HepG2 (cell line): ENCODE results near the gene BDNF. TPM values are rescaled to one million over a fixed set of nuclear protein-coding genes. Genes with fewer than 3 reads are reported as not detected.
A peak's percentile ranks its signal among the peaks of the same experiment; 100 is the strongest.

ENCODE experiments used
- ATAC-seq: fragments of 200-7000 bp; cut with Tn5 transposase; 3 replicates; pipeline ENCODE4 v1.9.1; 2020; ENCODE audit warnings: mild to moderate bottlenecking, moderate library complexity
- Bru-seq: library from RNA; stranded (reverse); fragments of 400-500 nt; gene quantifications from one replicate; lab custom pipeline; 2021; lab: Mats Ljungman, UMichigan
- BruChase-seq, 2 experiments: library from RNA; stranded (reverse); fragments of 400-500 nt; gene quantifications; one replicate each; lab custom pipeline; 2021; lab: Mats Ljungman, UMichigan
- BruUV-seq: library from RNA; stranded (reverse); fragments of 400-500 nt; replicated peaks from 2 replicates; lab custom pipeline; 2021; lab: Mats Ljungman, UMichigan
- CTCF ChIA-PET: fragments of 300-600 bp; formaldehyde crosslinking; extraction: SDS; loops from one replicate; lab custom pipeline; 2021; ENCODE audit warnings: low total read pairs, inconsistent platforms, low intra/inter-chr PET ratio; lab: Yijun Ruan, JAX
- POLR2A ChIA-PET: fragments of 350-600 bp; sonication (Branson Sonifier 250); formaldehyde crosslinking; loops from one replicate; lab custom pipeline; 2020; ENCODE audit warnings: antibody characterized with exemption, inconsistent platforms; lab: Yijun Ruan, JAX
- DNase-seq: peaks from one replicate; pipeline ENCODE4 v3.0.0-alpha.2; 2015; ENCODE audit warnings: low spot score
- FAIRE-seq: peaks from 3 replicates; lab custom pipeline; 2011; peaks lifted over from hg19 to GRCh38; lab: Jason Lieb, UNC
- H2AFZ ChIP-seq: one replicate; pipeline ENCODE4 v1.6.1; 2011; ENCODE audit warnings: low read length, inconsistent platforms
- H3K27ac ChIP-seq: fragments of 300-600 bp; 3 replicates; pipeline ENCODE4 v1.8.0; 2011; ENCODE audit warnings: mixed run types, mild to moderate bottlenecking, mixed read lengths, low read length, inconsistent platforms; ENCODE audit not compliant: insufficient read depth; ENCODE audit errors: extremely low read length
- H3K27me3 ChIP-seq, 2 experiments: fragments of 200-600 bp in 1 of 2; 2 replicates in 1 of 2; 3 replicates in 1 of 2; pipeline versions ENCODE4 v1.6.0 to v1.8.0; 2011; ENCODE audit warnings: low read length in 2 of 2, mild to moderate bottlenecking in 2 of 2, moderate library complexity in 2 of 2, inconsistent platforms in 1 of 2; ENCODE audit not compliant: insufficient read depth in 2 of 2, control insufficient read depth in 1 of 2
- H3K36me3 ChIP-seq, 2 experiments: fragments of 200-600 bp in 1 of 2; replicated peaks in 1 of 2; 2 replicates in 1 of 2; 3 replicates in 1 of 2; pipeline versions ENCODE4 v1.5.1 to v1.8.0; 2011; ENCODE audit warnings: low read length in 2 of 2, inconsistent platforms in 1 of 2; ENCODE audit not compliant: insufficient read depth in 2 of 2, control insufficient read depth in 1 of 2
- H3K4me1 ChIP-seq: 2 replicates; pipeline ENCODE4 v1.5.1; 2012; ENCODE audit warnings: low read length, inconsistent platforms; ENCODE audit not compliant: insufficient read depth
- H3K4me2 ChIP-seq: 2 replicates; pipeline ENCODE4 v1.6.0; 2011; ENCODE audit warnings: low read depth, low read length, inconsistent platforms
- H3K4me3 ChIP-seq, 3 experiments: fragments of 200-600 bp in 1 of 3; sonication (generic), shearing (Covaris generic) in 1 of 3; replicated peaks in 1 of 3; 2 replicates each; pipeline ENCODE4 v1.5.1; 2011 to 2016; ENCODE audit warnings: low read length in 3 of 3, inconsistent platforms in 2 of 3, low read depth in 2 of 3, mild to moderate bottlenecking in 2 of 3, control low read depth in 1 of 3, mixed read lengths in 1 of 3; ENCODE audit not compliant: insufficient read depth in 1 of 3
- H3K79me2 ChIP-seq: one replicate; pipeline ENCODE4 v1.6.1; 2011; ENCODE audit warnings: low read length, inconsistent platforms; ENCODE audit not compliant: insufficient read depth
- H3K9ac ChIP-seq: 2 replicates; pipeline ENCODE4 v1.6.0; 2011; ENCODE audit warnings: mild to moderate bottlenecking, low read depth, low read length, inconsistent platforms; ENCODE audit not compliant: insufficient read depth
- H3K9me3 ChIP-seq: 2 replicates; pipeline ENCODE4 v1.5.1; 2012; ENCODE audit warnings: mild to moderate bottlenecking, low read length
- H4K20me1 ChIP-seq: 2 replicates; pipeline ENCODE4 v1.6.0; 2011; ENCODE audit warnings: inconsistent platforms, mild to moderate bottlenecking, low read length, moderate library complexity; ENCODE audit not compliant: insufficient read depth
- DPF2 ChIP-seq: sonication (generic); formaldehyde crosslinking; IDR thresholded peaks from 2 replicates; pipeline ENCODE4 v1.4.0; 2020; ENCODE audit warnings: mild to moderate bottlenecking, low read depth, missing genetic modification reagents, borderline replicate concordance
- HNRNPLL ChIP-seq: fragments of 200-400 bp; formaldehyde crosslinking; IDR thresholded peaks from 2 replicates; pipeline ENCODE4 v1.6.1; 2017; ENCODE audit warnings: mild to moderate bottlenecking, low read depth, low read length; ENCODE audit not compliant: poor library complexity, severe bottlenecking
- IRF2 ChIP-seq: IDR thresholded peaks from 2 replicates; pipeline ENCODE4 v1.6.1; 2018; ENCODE audit warnings: missing genetic modification reagents, missing compliant biosample characterization
- IRX3 ChIP-seq: sonication (generic); formaldehyde crosslinking; IDR thresholded peaks from 2 replicates; pipeline ENCODE4 v1.8.1; 2023; ENCODE audit warnings: mild to moderate bottlenecking, low read depth, missing genetic modification reagents, borderline replicate concordance
- MAZ ChIP-seq, 2 experiments: sonication (generic) in 1 of 2; formaldehyde crosslinking in 1 of 2; IDR thresholded peaks; 2 replicates each; pipeline versions ENCODE4 v1.5.0 to v1.6.1; 2012 to 2020; ENCODE audit warnings: low read depth in 2 of 2, mild to moderate bottlenecking in 2 of 2, borderline replicate concordance in 1 of 2, improper control_type of control experiment in 1 of 2, low read length in 1 of 2, missing genetic modification reagents in 1 of 2, moderate library complexity in 1 of 2
- MYNN ChIP-seq: sonication (generic); formaldehyde crosslinking; IDR thresholded peaks from 2 replicates; pipeline ENCODE4 v1.4.0; 2020; ENCODE audit warnings: mild to moderate bottlenecking, low read depth, missing genetic modification reagents
- NONO ChIP-seq, 2 experiments: fragments of 450-650 bp in 1 of 2; sonication (generic) in 1 of 2; formaldehyde crosslinking in 1 of 2; IDR thresholded peaks in 1 of 2; conservative IDR thresholded peaks in 1 of 2; 2 replicates each; pipeline versions ENCODE4 v1.6.1 to v1.8.0; 2017 to 2022; ENCODE audit warnings: mild to moderate bottlenecking in 1 of 2, missing genetic modification reagents in 1 of 2, moderate library complexity in 1 of 2
- PRPF4 ChIP-seq: fragments of 200-400 bp; formaldehyde crosslinking; IDR thresholded peaks from 2 replicates; pipeline ENCODE4 v1.6.1; 2016; ENCODE audit warnings: low read length, low read depth; ENCODE audit not compliant: poor library complexity, severe bottlenecking
- SNRNP70 ChIP-seq: fragments of 200-400 bp; formaldehyde crosslinking; IDR thresholded peaks from 2 replicates; pipeline ENCODE4 v1.6.1; 2017; ENCODE audit warnings: mild to moderate bottlenecking, low read depth, low read length, moderate library complexity
- TCF7 ChIP-seq: sonication (generic); IDR thresholded peaks from 2 replicates; pipeline ENCODE4 v1.6.1; 2016; ENCODE audit warnings: antibody characterized with exemption, low read depth
- ZNF10 ChIP-seq: sonication (generic); formaldehyde crosslinking; IDR thresholded peaks from 2 replicates; pipeline ENCODE4 v1.4.0; 2020; ENCODE audit warnings: mild to moderate bottlenecking, low read depth, missing genetic modification reagents, borderline replicate concordance
- ZNF251 ChIP-seq: sonication (generic); formaldehyde crosslinking; IDR thresholded peaks from 2 replicates; pipeline ENCODE4 v1.9.0; 2021; ENCODE audit warnings: mild to moderate bottlenecking, missing genetic modification reagents
- ZNF605 ChIP-seq: sonication (generic); formaldehyde crosslinking; IDR thresholded peaks from 2 replicates; pipeline ENCODE4 v1.8.0; 2022; ENCODE audit warnings: mild to moderate bottlenecking, missing genetic modification reagents
- ZNF777 ChIP-seq: sonication (generic); formaldehyde crosslinking; IDR thresholded peaks from 2 replicates; pipeline ENCODE4 v1.4.0; 2020; ENCODE audit warnings: missing genetic modification reagents
- ZNF800 ChIP-seq: sonication (generic); formaldehyde crosslinking; IDR thresholded peaks from 2 replicates; pipeline ENCODE4 v1.4.0; 2020; ENCODE audit warnings: missing genetic modification reagents
- ZSCAN12 ChIP-seq: sonication (generic); formaldehyde crosslinking; IDR thresholded peaks from 2 replicates; pipeline ENCODE4 v1.9.0; 2021; ENCODE audit warnings: mild to moderate bottlenecking, missing genetic modification reagents
- WGBS: methylation state at CpG from one replicate; pipeline ENCODE4 v1.1.6; 2017; ENCODE audit warnings: low lambda C conversion rate; 5-methylcytosine and 5-hydroxymethylcytosine counted together
- in situ Hi-C: cut with HindIII; loops from 2 replicates; pipeline ENCODE4 v1.10.0; 2017; ENCODE audit warnings: low pct_unique_long_range_greater_than_20kb; ENCODE audit not compliant: extremely low pct_ligation_motif_present
- intact Hi-C: fragments of 100-400 bp; cut with micrococcal nuclease; formaldehyde crosslinking; loops from one replicate; pipeline ENCODE4 v1.10.0; 2022; ENCODE audit not compliant: unreplicated experiment
- long read RNA-seq, 2 experiments: library from RNA in 1 of 2; library from polyadenylated mRNA in 1 of 2; stranded (forward) in 1 of 2; unstranded in 1 of 2; transcript quantifications; one replicate each; pipeline ENCODE4 v2.0.0, GENCODE V29; 2019 to 2022
- polyA minus RNA-seq, 3 experiments: library from RNA; depleted of rRNA, polyadenylated mRNA; stranded (reverse); fragments of >200 nt; gene quantifications; 2 replicates each; pipeline ENCODE4 v1.2.3, GENCODE V29; 2011; ENCODE audit warnings: low replicate concordance in 1 of 3
- polyA plus RNA-seq, 8 experiments: library from polyadenylated mRNA; depleted of rRNA in 3 of 8; stranded (reverse) in 7 of 8; unstranded in 1 of 8; fragments of >200 nt; fragmentation: Illumina TruSeq in 4 of 8; extraction: Trizol in 4 of 8; gene quantifications; 2 replicates each; pipeline versions ENCODE4 v1.2.1 to v1.2.3, GENCODE V29; 2011 to 2016; ENCODE audit warnings: low read depth in 4 of 8, missing spikeins in 1 of 8, mixed read lengths in 1 of 8; ENCODE audit not compliant: insufficient read depth in 1 of 8
- total RNA-seq, 5 experiments: library from RNA; depleted of rRNA; stranded (reverse); fragments of >200 nt; fragmentation: Illumina TruSeq; extraction: Trizol; gene quantifications; 2 replicates each; pipeline ENCODE4 v1.2.3, GENCODE V29; 2016; ENCODE audit warnings: low read depth in 1 of 5

Gene BDNF
- total RNA-seq (2016; rRNA removed; fragmentation: Illumina TruSeq; extraction: Trizol) (0.02 TPM in 1 of 2 replicates, not detected in the other), polyA plus RNA-seq (2011; rRNA removed) (not detected in 2 replicates), polyA minus RNA-seq (2011; rRNA and poly(A)+ RNA removed; ENCODE audit: low replicate concordance) (0.75 TPM in 1 of 2 replicates, not detected in the other), Bru-seq, nascent RNA (percentile 6 among the genes with signal in this experiment), BruChase-seq, experiment 1, labeled RNA remaining after a 6-hour chase (not detected), BruChase-seq, experiment 2, labeled RNA remaining after a 2-hour chase (percentile 7 among the genes with signal in this experiment)
- total RNA-seq (2016; cell fraction: cytosol; rRNA removed; fragmentation: Illumina TruSeq; extraction: Trizol; ENCODE audit: low read depth) = not detected in 2 replicates
- not detected in 2 replicates for total RNA-seq (2016; cell fraction: insoluble cytoplasmic fraction; rRNA removed; fragmentation: Illumina TruSeq; extraction: Trizol)
- not detected in 2 replicates for total RNA-seq (2016; cell fraction: membrane; rRNA removed; fragmentation: Illumina TruSeq; extraction: Trizol)
- not detected in 2 replicates for total RNA-seq (2016; cell fraction: nucleus; rRNA removed; fragmentation: Illumina TruSeq; extraction: Trizol)
- polyA plus RNA-seq (2011; cell fraction: cytosol; rRNA removed) = not detected in 2 replicates
- not detected in 2 replicates for polyA plus RNA-seq (2011; cell fraction: nucleus; rRNA removed)
- not detected in 2 replicates for polyA plus RNA-seq (2012)
- not detected in 2 replicates for polyA plus RNA-seq (2016; cell fraction: cytosol; fragmentation: Illumina TruSeq; extraction: Trizol; ENCODE audit: low read depth)
- not detected in 2 replicates for polyA plus RNA-seq (2016; cell fraction: insoluble cytoplasmic fraction; fragmentation: Illumina TruSeq; extraction: Trizol; ENCODE audit: low read depth)
- polyA plus RNA-seq (2016; cell fraction: membrane; fragmentation: Illumina TruSeq; extraction: Trizol; ENCODE audit: low read depth) = not detected in 2 replicates
- not detected in 2 replicates for polyA plus RNA-seq (2016; cell fraction: nucleus; fragmentation: Illumina TruSeq; extraction: Trizol; ENCODE audit: insufficient read depth, low read depth)
- not detected in 2 replicates for polyA minus RNA-seq (2011; cell fraction: cytosol; rRNA and poly(A)+ RNA removed)
- not detected in 2 replicates for polyA minus RNA-seq (2011; cell fraction: nucleus; rRNA and poly(A)+ RNA removed)
- long read RNA-seq, experiment 1 = 0 reads
- long read RNA-seq, experiment 2 = 0 reads

GRCh38 chr11:27700351-27701301 lies at the start of gene BDNF:
Gene BDNF (minus strand): TSS chr11:27700455. CDS start chr11:27658564, 41,891 bp downstream.
- Histone ChIP-seq H3K4me3 (peak within 1 kb of the TSS; percentile 34 to 66 (median 51)), H3K36me3 (no peaks in the 10 kb centered on the region), H3K4me2 (peak within 1 kb of the TSS; percentile 66), H3K9ac (no peak within 1 kb of the TSS), H3K27ac (no peak within 1 kb of the TSS), H4K20me1 (no peaks in the 10 kb centered on the region), H3K4me1 (peaks cover 29% of the 10 kb centered on the region), H3K27me3 (peaks cover 0 to 36% of the 10 kb centered on the region in 2 experiments; a peak in 3 of 5 replicates), H2AFZ (no peak within 1 kb of the TSS), H3K79me2 (no peaks in the 10 kb centered on the region), H3K9me3 (no peaks in the 10 kb centered on the region)
- intact Hi-C loops (no loop called here), in situ Hi-C loops (no loop called here)
- BruUV-seq = no TSS peak
- FAIRE-seq = no peak
- DNase-seq = no peak
- ATAC-seq = peak; percentile 76
- POLR2A ChIA-PET = no interaction called here
- CTCF ChIA-PET = interaction anchor here (1.3 to 2.0 kb wide), 2 partner anchors 829 to 1633 kb away, joined by 3 to 13 read pairs; no protein-coding TSS in a partner anchor
- 3% methylated on average over 23 of the region's 92 CpGs for WGBS
- TF ChIP-seq ZNF800 (CRISPR knock-in tag) (peak; percentile 43), ZSCAN12 (no peak), ZNF10 (no peak), MYNN (no peak), ZNF251 (CRISPR knock-in tag) (no peak), DPF2 (CRISPR knock-in tag) (no peak), HNRNPLL (peak; percentile 35), PRPF4 (no peak), SNRNP70 (no peak), IRX3 (CRISPR knock-in tag) (no peak), TCF7 (no peak), ZNF605 (CRISPR knock-in tag) (0 out of 2 replicates have a peak, but pooled peaks have one; percentile 41), ZNF777 (CRISPR knock-in tag) (peak; percentile 41), IRF2 (no peak), MAZ (IDR thresholded peaks at IDR 0.05; ENCODE audit: borderline replicate concordance, low read depth, low read length) (no peak), MAZ (CRISPR knock-in tag; IDR thresholded peaks at IDR 0.05; ENCODE audit: low read depth) (no peak), NONO (IDR thresholded peaks at IDR 0.05) (no peak), NONO (CRISPR knock-in tag; conservative IDR thresholded peaks at IDR 0.05) (no peak)
